MM.1S (cell line): ENCODE measurements around the gene PTPRD.

Experiments
- DNase-seq: peaks from one replicate; pipeline ENCODE4 v3.0.0-alpha.2; 2015
- H2AFZ ChIP-seq: fragments of 300-600 bp; sonication (generic); 2 replicates; pipeline ENCODE4 v1.6.0; 2016; ENCODE audit warnings: antibody characterized with exemption, low read length
- H3F3A ChIP-seq: fragments of 300-600 bp; sonication (generic); 2 replicates; pipeline ENCODE4 v1.6.1; 2016; ENCODE audit warnings: mild to moderate bottlenecking, antibody characterized with exemption, low read length, moderate library complexity, mixed read lengths; ENCODE audit not compliant: insufficient read depth
- H3K27ac ChIP-seq: fragments of 300-600 bp; sonication (generic); 2 replicates; pipeline ENCODE4 v1.5.1; 2016; ENCODE audit warnings: mild to moderate bottlenecking, low read length
- H3K27me3 ChIP-seq: fragments of 300-600 bp; sonication (generic); replicated peaks from 2 replicates; pipeline ENCODE4 v1.6.0; 2016; ENCODE audit warnings: low read length; ENCODE audit not compliant: insufficient read depth
- H3K36me3 ChIP-seq: fragments of 300-600 bp; sonication (generic); replicated peaks from 2 replicates; pipeline ENCODE4 v1.6.1; 2016; ENCODE audit warnings: mild to moderate bottlenecking, low read length, mixed read lengths; ENCODE audit not compliant: insufficient read depth
- H3K4me1 ChIP-seq: fragments of 300-600 bp; sonication (generic); 2 replicates; pipeline ENCODE4 v1.6.1; 2016; ENCODE audit warnings: low read length, mixed read lengths
- H3K4me2 ChIP-seq: fragments of 300-600 bp; sonication (generic); 2 replicates; pipeline ENCODE4 v1.6.0; 2016; ENCODE audit warnings: low read depth, low read length
- H3K4me3 ChIP-seq: fragments of 300-600 bp; sonication (generic); 2 replicates; pipeline ENCODE4 v1.5.1; 2016; ENCODE audit warnings: low read length, mixed read lengths
- H3K79me2 ChIP-seq: fragments of 300-600 bp; sonication (generic); 2 replicates; pipeline ENCODE4 v1.6.1; 2016; ENCODE audit warnings: mixed run types, low read length, mixed read lengths
- H3K9ac ChIP-seq: fragments of 300-600 bp; sonication (generic); 2 replicates; pipeline ENCODE4 v1.6.1; 2016; ENCODE audit warnings: low read length, mixed read lengths
- H3K9me2 ChIP-seq: fragments of 300-600 bp; sonication (generic); replicated peaks from 2 replicates; pipeline ENCODE4 v1.6.1; 2016; ENCODE audit warnings: mild to moderate bottlenecking, low read length, mixed read lengths; ENCODE audit not compliant: insufficient read depth
- H3K9me3 ChIP-seq: fragments of 300-600 bp; sonication (generic); replicated peaks from 2 replicates; pipeline ENCODE4 v1.6.1; 2016; ENCODE audit warnings: mild to moderate bottlenecking, low read length, mixed read lengths; ENCODE audit not compliant: insufficient read depth
- H4K20me1 ChIP-seq: fragments of 300-600 bp; sonication (generic); 2 replicates; pipeline ENCODE4 v1.6.1; 2016; ENCODE audit warnings: mild to moderate bottlenecking, low read length, moderate library complexity, mixed read lengths; ENCODE audit not compliant: insufficient read depth
- EZH2 ChIP-seq: fragments of 300-600 bp; sonication (generic); optimal IDR thresholded peaks from 2 replicates; pipeline ENCODE3; 2017; ENCODE audit warnings: low read depth, mild to moderate bottlenecking, antibody characterized with exemption, low read length, mixed read lengths
- EZH2phosphoT487 ChIP-seq: fragments of 300-600 bp; sonication (generic); IDR thresholded peaks from 2 replicates; pipeline ENCODE4 v1.6.1; 2018; ENCODE audit warnings: antibody characterized with exemption, low read length
- TF ChIP-seq, protein P1 (sequence below): fragments of 300-600 bp; sonication (generic); IDR thresholded peaks from 2 replicates; pipeline ENCODE4 v1.5.1; 2016; ENCODE audit warnings: antibody characterized with exemption, low read length, mixed read lengths

Gene PTPRD

GRCh38 chr9:8724284-8725018, 1888.4 kb downstream of the PTPRD start:
- H3K9me2 ChIP-seq: no peaks in the 10 kb centered on the region; the same call in 1 of the 2 replicates
- no peak for DNase-seq
- H3F3A ChIP-seq: no peaks in the 10 kb centered on the region
- no peak overlapping the region for H2AFZ ChIP-seq
- no peaks in the 10 kb centered on the region for H3K9me3 ChIP-seq
- no peak overlapping the region for H3K27ac ChIP-seq
- no peaks in the 10 kb centered on the region for H3K4me1 ChIP-seq
- H3K36me3 ChIP-seq: no peaks in the 10 kb centered on the region
- no peak overlapping the region for H3K9ac ChIP-seq
- H3K4me2 ChIP-seq: no peak overlapping the region
- H4K20me1 ChIP-seq: no peaks in the 10 kb centered on the region
- no peaks in the 10 kb centered on the region for H3K79me2 ChIP-seq
- TF ChIP-seq, protein P1, sequence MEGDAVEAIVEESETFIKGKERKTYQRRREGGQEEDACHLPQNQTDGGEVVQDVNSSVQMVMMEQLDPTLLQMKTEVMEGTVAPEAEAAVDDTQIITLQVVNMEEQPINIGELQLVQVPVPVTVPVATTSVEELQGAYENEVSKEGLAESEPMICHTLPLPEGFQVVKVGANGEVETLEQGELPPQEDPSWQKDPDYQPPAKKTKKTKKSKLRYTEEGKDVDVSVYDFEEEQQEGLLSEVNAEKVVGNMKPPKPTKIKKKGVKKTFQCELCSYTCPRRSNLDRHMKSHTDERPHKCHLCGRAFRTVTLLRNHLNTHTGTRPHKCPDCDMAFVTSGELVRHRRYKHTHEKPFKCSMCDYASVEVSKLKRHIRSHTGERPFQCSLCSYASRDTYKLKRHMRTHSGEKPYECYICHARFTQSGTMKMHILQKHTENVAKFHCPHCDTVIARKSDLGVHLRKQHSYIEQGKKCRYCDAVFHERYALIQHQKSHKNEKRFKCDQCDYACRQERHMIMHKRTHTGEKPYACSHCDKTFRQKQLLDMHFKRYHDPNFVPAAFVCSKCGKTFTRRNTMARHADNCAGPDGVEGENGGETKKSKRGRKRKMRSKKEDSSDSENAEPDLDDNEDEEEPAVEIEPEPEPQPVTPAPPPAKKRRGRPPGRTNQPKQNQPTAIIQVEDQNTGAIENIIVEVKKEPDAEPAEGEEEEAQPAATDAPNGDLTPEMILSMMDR: no peak
- TF ChIP-seq EZH2 (no peak), EZH2phosphoT487 (no peak)
- no peaks in the 10 kb centered on the region for H3K27me3 ChIP-seq
- H3K4me3 ChIP-seq: no peak overlapping the region

GRCh38 chr9:8723195-8723594, 1889.6 kb downstream of the PTPRD start:
- Histone ChIP-seq H3K27me3 (no peaks in the 10 kb centered on the region), H3K9ac (no peak overlapping the region), H4K20me1 (no peaks in the 10 kb centered on the region), H3K4me3 (no peak overlapping the region), H3K9me2 (no peaks in the 10 kb centered on the region; the same call in 1 of the 2 replicates), H3F3A (no peaks in the 10 kb centered on the region), H3K4me2 (no peak overlapping the region), H3K27ac (no peak overlapping the region), H3K4me1 (no peaks in the 10 kb centered on the region), H2AFZ (no peak overlapping the region), H3K79me2 (no peaks in the 10 kb centered on the region), H3K9me3 (no peaks in the 10 kb centered on the region), H3K36me3 (no peaks in the 10 kb centered on the region)
- TF ChIP-seq EZH2phosphoT487 (no peak), EZH2 (no peak)
- TF ChIP-seq, protein P1: no peak
- DNase-seq: no peak

DNA sequence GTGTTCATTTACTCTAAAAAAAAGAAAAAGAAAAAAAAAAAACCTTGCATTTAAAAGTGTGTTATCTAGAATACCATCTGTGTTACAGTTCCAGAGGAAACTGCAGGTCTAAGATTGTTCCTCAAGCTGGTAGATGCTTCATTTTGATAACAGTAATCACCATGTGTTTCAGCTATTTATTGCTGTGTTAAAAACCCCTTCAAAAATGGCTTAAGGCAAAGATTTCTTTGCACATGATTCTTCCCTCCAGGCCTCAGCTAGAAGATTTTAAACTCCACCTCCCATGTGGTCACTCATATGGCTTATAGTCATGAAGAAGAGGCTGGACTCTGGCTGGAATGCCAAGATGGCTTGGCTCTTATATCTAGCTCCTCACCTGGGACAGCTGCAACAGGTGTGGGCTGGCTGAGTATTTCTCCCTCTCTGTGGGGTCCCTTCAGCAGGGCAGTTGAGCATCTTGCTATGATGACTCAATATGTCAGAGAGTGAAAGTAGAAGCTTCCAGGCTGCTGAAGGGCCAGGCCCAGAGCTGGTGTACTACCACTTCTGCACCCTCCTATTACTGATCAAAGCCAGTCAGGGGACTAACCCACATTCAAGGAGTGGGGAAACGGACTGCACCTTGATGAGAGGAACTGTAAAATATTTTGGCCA, 1892.8 kb downstream of the PTPRD start:
- no peak overlapping the region for H3K4me3 ChIP-seq
- H3K4me1 ChIP-seq: no peaks in the 10 kb centered on the region
- no peaks in the 10 kb centered on the region for H3K27me3 ChIP-seq
- no peak for DNase-seq
- H3K79me2 ChIP-seq: no peaks in the 10 kb centered on the region
- no peak overlapping the region for H3K4me2 ChIP-seq
- H3K36me3 ChIP-seq: no peaks in the 10 kb centered on the region
- H3K27ac ChIP-seq: no peak overlapping the region
- H3K9me3 ChIP-seq: no peaks in the 10 kb centered on the region
- no peaks in the 10 kb centered on the region for H3F3A ChIP-seq
- no peaks in the 10 kb centered on the region for H4K20me1 ChIP-seq
- TF ChIP-seq EZH2: no peak
- TF ChIP-seq, protein P1: no peak
- H3K9me2 ChIP-seq: no peaks in the 10 kb centered on the region
- H2AFZ ChIP-seq: no peak overlapping the region
- no peak overlapping the region for H3K9ac ChIP-seq
